SK-N-SH (cell line): ENCODE data around the gene TMCO2. TPM values are rescaled to one million over a fixed set of nuclear protein-coding genes. Genes with fewer than 3 reads are reported as not detected.

Source experiments
- CTCF ChIA-PET: fragments of 300-600, 350-600 bp; formaldehyde crosslinking; extraction: SDS; loops from one replicate; lab custom pipeline; 2021; lab: Yijun Ruan, JAX
- POLR2A ChIA-PET: fragments of 350-600 bp; sonication (Branson Sonifier 250); formaldehyde crosslinking; extraction: SDS; loops from one replicate; lab custom pipeline; 2020; ENCODE audit warnings: antibody characterized with exemption, inconsistent platforms; lab: Yijun Ruan, JAX
- DNase-seq: peaks from one replicate; pipeline ENCODE4 v3.0.0; 2012
- H2AFZ ChIP-seq: fragments of 200-600 bp; sonication (generic); 2 replicates; pipeline ENCODE4 v1.8.1; 2016; ENCODE audit warnings: antibody characterized with exemption, mild to moderate bottlenecking, low read depth
- H3F3A ChIP-seq: fragments of 200-600 bp; sonication (generic); replicated peaks from 2 replicates; pipeline ENCODE3; 2016; ENCODE audit warnings: antibody characterized with exemption, mild to moderate bottlenecking; ENCODE audit not compliant: insufficient read depth
- H3K27ac ChIP-seq, 2 experiments: fragments of 200-500 bp in 1 of 2; fragments of 200-600 bp in 1 of 2; sonication (Bioruptor generic) in 1 of 2; sonication (generic), shearing (Covaris generic) in 1 of 2; 2 replicates each; pipeline versions ENCODE4 v1.5.1 to v1.6.1; 2014 to 2016; ENCODE audit warnings: low read depth in 2 of 2, inconsistent platforms in 1 of 2, low read length in 1 of 2, mild to moderate bottlenecking in 1 of 2, mixed read lengths in 1 of 2
- H3K27me3 ChIP-seq: fragments of 200-600 bp; sonication (generic), shearing (Covaris generic); 2 replicates; pipeline ENCODE4 v1.6.1; 2016; ENCODE audit warnings: mixed run types; ENCODE audit not compliant: insufficient read depth
- H3K36me3 ChIP-seq, 2 experiments: fragments of 200-500 bp in 1 of 2; fragments of 200-600 bp in 1 of 2; sonication (Bioruptor generic) in 1 of 2; sonication (generic) in 1 of 2; replicated peaks in 1 of 2; 2 replicates each; pipeline versions ENCODE3 to v1.5.1; 2014 to 2016; ENCODE audit warnings: low read length in 1 of 2, mild to moderate bottlenecking in 1 of 2; ENCODE audit not compliant: insufficient read depth in 2 of 2, control insufficient read depth in 1 of 2
- H3K4me1 ChIP-seq, 2 experiments: fragments of 200-500 bp in 1 of 2; fragments of 200-600 bp in 1 of 2; sonication (Bioruptor generic) in 1 of 2; sonication (generic), shearing (Covaris generic) in 1 of 2; 2 replicates each; pipeline versions ENCODE4 v1.5.1 to v1.6.1; 2014 to 2016; ENCODE audit warnings: low read depth in 1 of 2, low read length in 1 of 2, mixed run types in 1 of 2; ENCODE audit not compliant: insufficient read depth in 2 of 2, control insufficient read depth in 1 of 2
- H3K4me2 ChIP-seq: fragments of 200-600 bp; sonication (generic), shearing (Covaris generic); 2 replicates; pipeline ENCODE4 v1.6.1; 2017; ENCODE audit warnings: mixed run types
- H3K4me3 ChIP-seq, 2 experiments: fragments of 200-500 bp in 1 of 2; fragments of 200-600 bp in 1 of 2; sonication (Bioruptor generic) in 1 of 2; sonication (generic), shearing (Covaris generic) in 1 of 2; 2 replicates each; pipeline versions ENCODE4 v1.5.1 to v1.8.1; 2014 to 2016; ENCODE audit warnings: low read depth in 2 of 2, inconsistent platforms in 1 of 2, low read length in 1 of 2, mild to moderate bottlenecking in 1 of 2, mixed read lengths in 1 of 2, moderate library complexity in 1 of 2
- H3K79me2 ChIP-seq: fragments of 200-600 bp; sonication (generic); 2 replicates; pipeline ENCODE4 v1.8.1; 2017; ENCODE audit warnings: mild to moderate bottlenecking; ENCODE audit not compliant: insufficient read depth
- H3K9ac ChIP-seq: fragments of 200-600 bp; sonication (generic); 2 replicates; pipeline ENCODE4 v1.6.1; 2017; ENCODE audit warnings: mixed run types
- H3K9me2 ChIP-seq: fragments of 200-600 bp; sonication (generic); 2 replicates; pipeline ENCODE4 v1.6.1; 2017; ENCODE audit warnings: mixed run types
- H3K9me3 ChIP-seq: fragments of 200-600 bp; sonication (generic); 2 replicates; pipeline ENCODE4 v1.6.1; 2017; ENCODE audit warnings: mixed run types, mild to moderate bottlenecking, moderate library complexity
- H4K20me1 ChIP-seq: fragments of 200-600 bp; sonication (generic); 2 replicates; pipeline ENCODE4 v1.6.1; 2017; ENCODE audit warnings: mild to moderate bottlenecking, mixed run types; ENCODE audit not compliant: insufficient read depth
- EZH2phosphoT487 ChIP-seq: fragments of 200-600 bp; sonication (generic); IDR thresholded peaks from 2 replicates; pipeline ENCODE4 v1.6.1; 2017; ENCODE audit warnings: low read depth, mixed run types, mild to moderate bottlenecking, antibody characterized with exemption, moderate library complexity, borderline replicate concordance
- FOXJ3 ChIP-seq: sonication (generic); formaldehyde crosslinking; IDR thresholded peaks from 2 replicates; pipeline ENCODE4 v1.5.1; 2020; ENCODE audit warnings: mild to moderate bottlenecking, missing genetic modification reagents
- FOXM1 ChIP-seq: IDR thresholded peaks from 2 replicates; pipeline ENCODE4 v1.4.0; 2012; ENCODE audit warnings: low read depth, mild to moderate bottlenecking
- MEF2A ChIP-seq: IDR thresholded peaks from 2 replicates; pipeline ENCODE4 v1.4.0; 2012; ENCODE audit warnings: low read depth, borderline replicate concordance
- MXI1 ChIP-seq: IDR thresholded peaks from 2 replicates; pipeline ENCODE4 v1.6.1; 2012; ENCODE audit warnings: mild to moderate bottlenecking, low read depth, low read length, improper control_type of control experiment
- NFIC ChIP-seq: IDR thresholded peaks from 2 replicates; pipeline ENCODE4 v1.4.0; 2012; ENCODE audit warnings: borderline replicate concordance
- NRF1 ChIP-seq: IDR thresholded peaks from 2 replicates; pipeline ENCODE4 v1.6.1; 2012; ENCODE audit warnings: low read depth, mild to moderate bottlenecking, low read length
- POLR2AphosphoS5 ChIP-seq: IDR thresholded peaks from 2 replicates; pipeline ENCODE4 v1.6.1; 2012; ENCODE audit warnings: low read depth, low read length
- RFX5 ChIP-seq: IDR thresholded peaks from 2 replicates; pipeline ENCODE4 v1.6.1; 2012; ENCODE audit warnings: mild to moderate bottlenecking, improper control_type of control experiment, low read length
- TAF1 ChIP-seq: IDR thresholded peaks from 2 replicates; pipeline ENCODE4 v1.6.1; 2012; ENCODE audit warnings: low read depth, mild to moderate bottlenecking, low read length, moderate library complexity, borderline replicate concordance
- TCF12 ChIP-seq: IDR thresholded peaks from 2 replicates; pipeline ENCODE4 v1.4.0; 2012
- TEAD4 ChIP-seq: IDR thresholded peaks from 2 replicates; pipeline ENCODE4 v1.4.0; 2012; ENCODE audit warnings: mild to moderate bottlenecking, borderline replicate concordance; ENCODE audit not compliant: insufficient read depth
- WGBS: methylation state at CpG from one replicate; pipeline ENCODE4 v1.1.6; 2017; ENCODE audit warnings: low lambda C conversion rate; 5-methylcytosine and 5-hydroxymethylcytosine counted together
- polyA plus RNA-seq, 3 experiments: library from polyadenylated mRNA; depleted of rRNA; stranded (reverse); fragments of >200 nt; gene quantifications; 2 replicates each; pipeline ENCODE4 v1.2.3, GENCODE V29; 2012
- TF ChIP-seq, protein P1 (sequence below): fragments of 150-350 bp; IDR thresholded peaks from 2 replicates; pipeline ENCODE4 v1.6.1; 2016; ENCODE audit warnings: mild to moderate bottlenecking, low read depth, low read length
- TF ChIP-seq, protein P2 (sequence below): IDR thresholded peaks from 2 replicates; pipeline ENCODE4 v1.4.0; 2012; ENCODE audit warnings: low read depth, borderline replicate concordance
- TF ChIP-seq, protein P3 (sequence below): IDR thresholded peaks from 2 replicates; pipeline ENCODE4; 2012
- TF ChIP-seq, protein P4 (sequence below): fragments of 200-600 bp; sonication (generic); IDR thresholded peaks from 2 replicates; pipeline ENCODE4 v1.6.1; 2017; ENCODE audit warnings: antibody characterized with exemption, mild to moderate bottlenecking, moderate library complexity
- TF ChIP-seq, protein P5 (sequence below): IDR thresholded peaks from 2 replicates; pipeline ENCODE4 v1.4.0; 2012; ENCODE audit warnings: low read depth

The TMCO2 gene
- polyA plus RNA-seq, 1 of the 3 experiments (the other 2 are of a cell fraction): not detected

DNA sequence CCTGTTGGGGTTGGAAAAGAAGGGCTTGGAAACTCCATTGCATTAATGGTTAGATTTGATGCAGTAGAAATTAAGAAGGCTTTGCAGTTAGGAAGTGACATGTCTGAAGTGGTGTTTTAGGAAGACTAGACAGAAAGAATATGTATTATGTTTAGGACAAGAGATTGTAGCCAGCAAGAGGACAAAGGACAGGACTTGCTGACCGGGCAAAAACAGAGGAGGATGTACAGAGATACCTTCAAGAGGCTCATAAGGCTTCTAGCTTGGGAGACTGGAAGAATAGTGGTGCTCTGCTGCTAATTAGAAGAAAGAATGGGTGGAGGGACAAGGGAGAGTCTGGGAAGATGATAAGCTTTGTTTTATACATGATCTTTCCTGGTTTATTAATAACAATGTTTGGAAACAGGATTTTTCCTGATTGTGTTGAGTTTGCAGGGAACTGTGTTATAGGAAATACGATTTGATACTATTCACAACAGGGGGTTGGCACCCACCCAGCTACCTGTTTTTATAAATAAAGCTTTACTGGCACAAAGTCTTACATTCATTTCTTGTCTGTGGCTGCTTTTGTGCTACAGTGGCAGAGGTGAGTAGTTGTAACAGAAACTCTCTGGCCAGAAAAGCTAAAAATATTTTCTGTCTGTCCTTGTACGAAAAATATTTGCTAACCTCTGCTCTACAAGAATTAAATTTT lies 37.1 kb upstream of the TMCO2 start:
- CTCF ChIA-PET: interaction anchor here (1.0 to 1.7 kb wide), 3 partner anchors 13 to 58 kb away, joined by 3 to 5 read pairs (median 3); no protein-coding TSS in a partner anchor
- POLR2A ChIA-PET: no interaction called here
- TF ChIP-seq, protein P1, sequence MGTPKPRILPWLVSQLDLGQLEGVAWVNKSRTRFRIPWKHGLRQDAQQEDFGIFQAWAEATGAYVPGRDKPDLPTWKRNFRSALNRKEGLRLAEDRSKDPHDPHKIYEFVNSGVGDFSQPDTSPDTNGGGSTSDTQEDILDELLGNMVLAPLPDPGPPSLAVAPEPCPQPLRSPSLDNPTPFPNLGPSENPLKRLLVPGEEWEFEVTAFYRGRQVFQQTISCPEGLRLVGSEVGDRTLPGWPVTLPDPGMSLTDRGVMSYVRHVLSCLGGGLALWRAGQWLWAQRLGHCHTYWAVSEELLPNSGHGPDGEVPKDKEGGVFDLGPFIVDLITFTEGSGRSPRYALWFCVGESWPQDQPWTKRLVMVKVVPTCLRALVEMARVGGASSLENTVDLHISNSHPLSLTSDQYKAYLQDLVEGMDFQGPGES: no peak
- TF ChIP-seq, protein P2, sequence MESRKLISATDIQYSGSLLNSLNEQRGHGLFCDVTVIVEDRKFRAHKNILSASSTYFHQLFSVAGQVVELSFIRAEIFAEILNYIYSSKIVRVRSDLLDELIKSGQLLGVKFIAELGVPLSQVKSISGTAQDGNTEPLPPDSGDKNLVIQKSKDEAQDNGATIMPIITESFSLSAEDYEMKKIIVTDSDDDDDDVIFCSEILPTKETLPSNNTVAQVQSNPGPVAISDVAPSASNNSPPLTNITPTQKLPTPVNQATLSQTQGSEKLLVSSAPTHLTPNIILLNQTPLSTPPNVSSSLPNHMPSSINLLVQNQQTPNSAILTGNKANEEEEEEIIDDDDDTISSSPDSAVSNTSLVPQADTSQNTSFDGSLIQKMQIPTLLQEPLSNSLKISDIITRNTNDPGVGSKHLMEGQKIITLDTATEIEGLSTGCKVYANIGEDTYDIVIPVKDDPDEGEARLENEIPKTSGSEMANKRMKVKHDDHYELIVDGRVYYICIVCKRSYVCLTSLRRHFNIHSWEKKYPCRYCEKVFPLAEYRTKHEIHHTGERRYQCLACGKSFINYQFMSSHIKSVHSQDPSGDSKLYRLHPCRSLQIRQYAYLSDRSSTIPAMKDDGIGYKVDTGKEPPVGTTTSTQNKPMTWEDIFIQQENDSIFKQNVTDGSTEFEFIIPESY: no peak
- TF ChIP-seq TEAD4 (no peak), FOXJ3 (CRISPR knock-in tag) (no peak), NRF1 (no peak), NFIC (no peak), POLR2AphosphoS5 (no peak), FOXM1 (no peak), MXI1 (no peak), MEF2A (no peak), EZH2phosphoT487 (no peak), TCF12 (no peak), RFX5 (no peak), TAF1 (no peak)
- TF ChIP-seq, protein P3, sequence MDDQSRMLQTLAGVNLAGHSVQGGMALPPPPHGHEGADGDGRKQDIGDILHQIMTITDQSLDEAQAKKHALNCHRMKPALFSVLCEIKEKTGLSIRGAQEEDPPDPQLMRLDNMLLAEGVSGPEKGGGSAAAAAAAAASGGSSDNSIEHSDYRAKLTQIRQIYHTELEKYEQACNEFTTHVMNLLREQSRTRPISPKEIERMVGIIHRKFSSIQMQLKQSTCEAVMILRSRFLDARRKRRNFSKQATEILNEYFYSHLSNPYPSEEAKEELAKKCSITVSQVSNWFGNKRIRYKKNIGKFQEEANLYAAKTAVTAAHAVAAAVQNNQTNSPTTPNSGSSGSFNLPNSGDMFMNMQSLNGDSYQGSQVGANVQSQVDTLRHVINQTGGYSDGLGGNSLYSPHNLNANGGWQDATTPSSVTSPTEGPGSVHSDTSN: no peak
- TF ChIP-seq, protein P4, sequence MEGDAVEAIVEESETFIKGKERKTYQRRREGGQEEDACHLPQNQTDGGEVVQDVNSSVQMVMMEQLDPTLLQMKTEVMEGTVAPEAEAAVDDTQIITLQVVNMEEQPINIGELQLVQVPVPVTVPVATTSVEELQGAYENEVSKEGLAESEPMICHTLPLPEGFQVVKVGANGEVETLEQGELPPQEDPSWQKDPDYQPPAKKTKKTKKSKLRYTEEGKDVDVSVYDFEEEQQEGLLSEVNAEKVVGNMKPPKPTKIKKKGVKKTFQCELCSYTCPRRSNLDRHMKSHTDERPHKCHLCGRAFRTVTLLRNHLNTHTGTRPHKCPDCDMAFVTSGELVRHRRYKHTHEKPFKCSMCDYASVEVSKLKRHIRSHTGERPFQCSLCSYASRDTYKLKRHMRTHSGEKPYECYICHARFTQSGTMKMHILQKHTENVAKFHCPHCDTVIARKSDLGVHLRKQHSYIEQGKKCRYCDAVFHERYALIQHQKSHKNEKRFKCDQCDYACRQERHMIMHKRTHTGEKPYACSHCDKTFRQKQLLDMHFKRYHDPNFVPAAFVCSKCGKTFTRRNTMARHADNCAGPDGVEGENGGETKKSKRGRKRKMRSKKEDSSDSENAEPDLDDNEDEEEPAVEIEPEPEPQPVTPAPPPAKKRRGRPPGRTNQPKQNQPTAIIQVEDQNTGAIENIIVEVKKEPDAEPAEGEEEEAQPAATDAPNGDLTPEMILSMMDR: no peak
- TF ChIP-seq, protein P5, sequence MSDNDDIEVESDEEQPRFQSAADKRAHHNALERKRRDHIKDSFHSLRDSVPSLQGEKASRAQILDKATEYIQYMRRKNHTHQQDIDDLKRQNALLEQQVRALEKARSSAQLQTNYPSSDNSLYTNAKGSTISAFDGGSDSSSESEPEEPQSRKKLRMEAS: no peak
- TF ChIP-seq, all 33 proteins: peak for 0

More for the DNA sequence above, 37.1 kb upstream of the TMCO2 start:
- H3K9me2 ChIP-seq: no peaks in the 10 kb centered on the region
- H3F3A ChIP-seq: no peaks in the 10 kb centered on the region
- H4K20me1 ChIP-seq: no peaks in the 10 kb centered on the region
- H3K27me3 ChIP-seq: no peaks in the 10 kb centered on the region
- H3K79me2 ChIP-seq: peaks cover 24% of the 10 kb centered on the region; the same call in 1 of the 2 replicates
- no peaks in the 10 kb centered on the region; a peak in 1 of 4 replicates for H3K4me1 ChIP-seq
- no peak overlapping the region for H3K4me3 ChIP-seq
- no peak overlapping the region for H3K9ac ChIP-seq
- 94% methylated on average over 3 of the region's 3 CpGs for WGBS
- no peak overlapping the region for H3K27ac ChIP-seq
- no peak overlapping the region for H3K4me2 ChIP-seq
- no peak for DNase-seq
- no peaks in the 10 kb centered on the region for H3K9me3 ChIP-seq
- H3K36me3 ChIP-seq: peaks cover 13 to 48% of the 10 kb centered on the region in 2 experiments
- H2AFZ ChIP-seq: no peak overlapping the region
